ENCODE measurements around the gene FGR. TPM values are rescaled to one million over a fixed set of nuclear protein-coding genes. Genes with fewer than 3 reads are reported as not detected.
"Not testable (repeated sequence)": the region's sequence is repeated elsewhere in the genome, so short reads cannot be mapped to it uniquely, and the experiment has no call there.

Gene FGR
- total RNA-seq, 1 donor from 2014 or later, result not detected

GRCh38 chr1:27644369-27645070 is 9.5 kb upstream of the FGR start:
- H3K4me3 ChIP-seq (ENCODE audit: low read depth, low read length), result no peak overlapping the region
- no peak for DNase-seq (ENCODE audit: low read depth)
- TF ChIP-seq CTCF (conservative IDR thresholded peaks at IDR 0.05; ENCODE audit: low read depth, low read length), result no peak

GRCh38 chr1:27643600-27644368 is 8.8 kb upstream of the FGR start:
- peak; percentile 87 for TF ChIP-seq CTCF (conservative IDR thresholded peaks at IDR 0.05; ENCODE audit: low read depth, low read length)
- DNase-seq (ENCODE audit: low read depth), result no peak
- H3K4me3 ChIP-seq (ENCODE audit: low read depth, low read length), result no peak overlapping the region

GRCh38 chr1:27640514-27640913 is 5.5 kb upstream of the FGR start:
- DNase-seq (ENCODE audit: low read depth); H3K4me3 ChIP-seq (ENCODE audit: low read depth, low read length): not testable (repeated sequence)

- no peak for TF ChIP-seq CTCF (conservative IDR thresholded peaks at IDR 0.05; ENCODE audit: low read depth, low read length)
- no peak overlapping the region for H3K4me3 ChIP-seq (ENCODE audit: low read depth, low read length)
- DNase-seq (ENCODE audit: low read depth), result no peak
Observed at GRCh38 chr1:27638805-27639204, 3.8 kb upstream of the FGR start.

GRCh38 chr1:27638047-27638734 is 3.2 kb upstream of the FGR start:
- TF ChIP-seq CTCF (conservative IDR thresholded peaks at IDR 0.05; ENCODE audit: low read depth, low read length), result no peak
- H3K4me3 ChIP-seq (ENCODE audit: low read depth, low read length), result no peak overlapping the region
- no peak for DNase-seq (ENCODE audit: low read depth)

GRCh38 chr1:27635396-27636142 is 584 bp upstream of the FGR start:
- no peak for TF ChIP-seq CTCF (conservative IDR thresholded peaks at IDR 0.05; ENCODE audit: low read depth, low read length)
- no peak overlapping the region for H3K4me3 ChIP-seq (ENCODE audit: low read depth, low read length)
- no peak for DNase-seq (ENCODE audit: low read depth)
